ENCODE measurements around the gene C12orf75.

The C12orf75 gene

DNA sequence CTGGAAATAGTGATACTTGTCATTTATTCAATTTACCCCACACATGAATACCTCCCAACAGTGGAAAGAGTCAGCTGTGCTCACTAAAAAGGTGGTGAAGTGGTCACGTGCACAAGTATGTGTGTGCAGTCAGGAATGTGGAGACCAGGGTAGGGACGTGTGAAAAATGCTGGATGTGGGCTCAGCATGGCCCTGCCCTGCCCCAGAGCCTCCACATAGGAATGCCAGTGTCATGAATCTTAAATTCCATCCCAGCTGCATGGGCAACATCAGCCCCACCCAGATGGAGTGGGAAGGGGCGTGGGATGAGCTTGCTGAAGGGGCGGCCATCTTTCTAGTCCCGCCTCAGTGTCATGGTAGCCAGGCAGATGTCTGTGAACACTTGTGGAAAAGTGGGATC is 87.7 kb downstream of the C12orf75 start:
- no peak for DNase-seq (ENCODE audit: low read depth in 2 of 2)

DNA sequence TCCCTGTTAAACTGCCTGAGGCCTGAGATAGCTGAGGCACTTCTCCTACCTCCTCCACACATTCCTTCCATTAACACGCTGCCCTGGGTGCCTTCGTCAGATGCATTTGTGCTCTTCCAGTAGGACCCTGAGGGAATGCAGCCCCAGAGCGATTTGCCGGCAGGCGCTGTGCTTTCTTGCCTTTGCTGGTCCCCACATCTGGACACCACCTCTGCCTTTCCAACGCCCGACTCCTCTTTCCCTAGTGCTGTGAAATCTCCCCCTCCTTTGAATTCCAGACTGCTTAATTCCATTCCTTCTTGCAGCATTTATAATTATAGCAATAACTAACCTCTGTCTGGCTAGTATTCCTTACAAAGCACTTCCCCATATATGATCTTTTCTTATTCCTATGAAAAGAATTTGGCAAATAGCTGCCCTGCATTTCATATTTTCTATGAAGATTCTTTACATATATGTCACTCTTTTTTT is 88.4 kb downstream of the C12orf75 start:
- DNase-seq (ENCODE audit: low read depth in 2 of 2), result no peak

DNA sequence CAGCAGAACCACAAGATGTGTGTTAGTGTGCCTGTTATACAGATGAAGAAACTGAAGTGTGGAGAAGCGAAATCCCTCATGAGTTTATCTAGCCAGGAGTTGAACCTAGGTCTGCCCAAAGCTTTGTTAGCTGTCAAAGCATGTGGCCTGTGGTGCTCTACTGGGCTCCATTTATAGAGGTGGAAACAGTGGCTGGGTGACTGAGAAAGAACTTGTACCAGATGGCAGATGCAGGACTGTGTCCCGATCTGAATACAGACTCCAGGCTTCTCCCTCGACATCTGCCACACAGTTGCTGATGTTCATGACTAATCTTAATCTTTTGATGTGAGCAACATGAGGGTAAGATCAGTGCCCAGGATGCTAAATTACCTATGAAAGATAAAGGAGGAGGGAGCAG is 89.1 kb downstream of the C12orf75 start:
- no peak for DNase-seq (ENCODE audit: low read depth in 2 of 2)

DNA sequence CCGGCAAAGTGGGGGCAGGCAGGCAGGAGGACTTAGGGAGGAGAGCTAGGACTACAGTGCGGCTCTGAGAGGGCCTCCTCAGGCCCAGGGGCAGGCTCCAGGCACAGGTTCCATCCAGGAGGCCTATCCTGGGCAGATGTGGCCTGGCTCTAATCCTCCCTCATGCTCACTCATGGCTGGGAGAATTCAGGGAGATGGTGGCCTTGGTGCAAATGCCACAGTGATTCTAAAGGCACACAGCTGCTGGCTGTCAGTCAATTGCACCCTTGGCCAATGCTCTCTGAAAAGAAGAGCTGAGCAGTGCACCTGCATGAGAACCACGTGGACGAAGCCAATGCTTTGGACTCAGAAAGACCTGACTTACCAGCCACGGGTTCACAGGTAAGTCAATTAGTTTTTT is 89.6 kb downstream of the C12orf75 start:
- DNase-seq (ENCODE audit: low read depth in 2 of 2), result no peak

DNA sequence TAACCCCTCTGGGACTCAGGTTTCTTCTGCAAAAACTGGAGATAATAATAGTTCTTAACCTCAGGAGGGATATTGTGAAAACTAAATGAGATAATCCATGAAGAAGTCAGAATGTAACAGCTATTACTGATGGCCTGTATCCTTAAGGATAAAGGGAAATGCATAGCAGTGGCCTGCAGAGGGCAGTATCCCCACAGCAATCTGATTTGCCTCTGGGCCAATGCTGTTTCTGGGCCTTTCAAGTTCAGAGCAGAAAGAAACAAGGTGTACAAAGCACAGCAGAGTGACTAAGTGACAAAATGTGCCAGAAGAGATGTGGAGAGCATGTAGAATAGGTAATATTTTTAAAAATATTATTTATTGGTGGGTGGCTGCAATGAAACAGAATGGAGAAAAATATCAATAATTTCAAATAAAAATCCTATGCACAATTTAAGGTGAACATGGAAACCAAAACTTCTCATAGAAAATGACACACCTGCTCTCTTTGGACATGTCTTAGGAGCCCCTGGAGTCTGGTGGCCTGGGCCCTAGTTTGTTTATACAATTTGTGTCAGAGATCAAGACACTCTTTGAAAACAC is 90.3 kb downstream of the C12orf75 start:
- peak; percentile 26 to 53 for DNase-seq (ENCODE audit: low read depth in 2 of 2)

Data from stimulated activated CD8-positive, alpha-beta memory T cell treated with anti-CD3 and anti-CD28 coated beads, Interleukin-2, amount 100 ng/mL, for 48 hours (primary cell).